Stimulated activated CD4-positive, alpha-beta T cell treated with anti-CD3 and anti-CD28 coated beads, Interleukin-15, amount 100 ng/mL, for 1 hour (primary cell): ENCODE results near the gene CUEDC2.
A peak's percentile ranks its signal among the peaks of the same experiment; 100 is the strongest.
"Not testable (repeated sequence)": the region's sequence is repeated elsewhere in the genome, so short reads cannot be mapped to it uniquely, and the experiment has no call there.

Experiments
- DNase-seq, 2 donors: peaks; one replicate each; pipeline ENCODE4 v3.0.0-alpha.2; 2020; ENCODE audit warnings: low read depth in 1 of 2, low spot score in 1 of 2

Gene CUEDC2

GRCh38 chr10:102454662-102455487 lies 22.5 kb upstream of the CUEDC2 start:
- DNase-seq: not testable (repeated sequence)

- DNase-seq: no peak
These were observed 21.1 kb upstream of the CUEDC2 start for GRCh38 chr10:102453502-102453901.

GRCh38 chr10:102452672-102453340 lies 20.4 kb upstream of the CUEDC2 start:
- no peak for DNase-seq

- no peak for DNase-seq
These were observed 19.0 kb upstream of the CUEDC2 start, which contains the start of gene C10orf95 for GRCh38 chr10:102451105-102451969. Gene C10orf95 (minus strand): TSS chr10:102451543. CDS start chr10:102451093, 450 bp downstream.

DNA sequence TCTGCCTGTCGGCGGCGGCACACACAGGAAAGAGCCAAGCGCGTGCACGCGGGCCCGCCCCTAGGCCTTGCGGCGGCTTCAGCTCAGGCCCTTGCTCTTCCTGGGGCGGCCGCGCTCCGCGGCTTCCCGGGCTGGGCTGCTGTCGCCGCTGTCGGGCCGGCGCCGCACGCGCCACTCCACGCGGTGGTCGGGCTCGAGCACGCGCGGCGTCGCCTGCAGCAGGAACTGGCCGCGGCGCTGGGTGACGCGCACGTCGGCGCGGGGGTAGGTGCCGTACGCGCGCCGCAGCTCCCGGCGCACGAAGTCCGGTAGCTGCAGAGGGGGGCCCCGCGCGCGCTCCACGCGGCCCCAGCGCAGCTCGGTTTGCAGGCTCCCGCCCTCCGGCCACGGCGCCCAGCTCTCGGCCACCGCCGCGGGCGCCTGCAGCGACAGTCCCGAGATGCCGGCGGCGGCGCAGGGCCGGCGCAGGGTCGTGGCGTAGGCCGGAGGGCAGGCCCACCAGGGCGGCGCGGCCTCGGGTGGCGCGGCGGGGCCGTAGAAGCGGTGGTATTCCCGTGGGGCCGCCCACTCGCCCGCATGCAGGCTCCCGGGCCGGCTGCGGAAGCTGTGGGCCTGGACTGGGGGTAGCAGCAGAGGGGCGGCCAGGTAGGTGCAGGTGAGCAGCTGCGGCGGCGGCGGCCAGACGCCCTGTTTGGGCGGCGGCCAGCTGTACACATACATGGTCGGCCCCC lies 18.2 kb upstream of the CUEDC2 start:
- peak; percentile 74 to 85 for DNase-seq

DNA sequence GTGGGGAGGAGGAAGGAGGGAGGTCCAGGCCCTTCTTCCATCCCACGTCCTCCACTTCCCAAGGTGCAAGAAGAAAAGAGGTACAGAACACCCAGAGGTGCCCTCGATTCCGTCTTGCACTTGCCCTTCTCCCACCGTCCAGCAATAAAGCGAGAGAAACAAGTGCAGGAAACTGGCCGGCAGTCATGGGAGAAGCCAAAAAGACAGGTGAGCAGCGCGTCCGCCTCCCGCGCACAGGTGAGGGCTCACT lies 17.7 kb upstream of the CUEDC2 start:
- no peak for DNase-seq

DNA sequence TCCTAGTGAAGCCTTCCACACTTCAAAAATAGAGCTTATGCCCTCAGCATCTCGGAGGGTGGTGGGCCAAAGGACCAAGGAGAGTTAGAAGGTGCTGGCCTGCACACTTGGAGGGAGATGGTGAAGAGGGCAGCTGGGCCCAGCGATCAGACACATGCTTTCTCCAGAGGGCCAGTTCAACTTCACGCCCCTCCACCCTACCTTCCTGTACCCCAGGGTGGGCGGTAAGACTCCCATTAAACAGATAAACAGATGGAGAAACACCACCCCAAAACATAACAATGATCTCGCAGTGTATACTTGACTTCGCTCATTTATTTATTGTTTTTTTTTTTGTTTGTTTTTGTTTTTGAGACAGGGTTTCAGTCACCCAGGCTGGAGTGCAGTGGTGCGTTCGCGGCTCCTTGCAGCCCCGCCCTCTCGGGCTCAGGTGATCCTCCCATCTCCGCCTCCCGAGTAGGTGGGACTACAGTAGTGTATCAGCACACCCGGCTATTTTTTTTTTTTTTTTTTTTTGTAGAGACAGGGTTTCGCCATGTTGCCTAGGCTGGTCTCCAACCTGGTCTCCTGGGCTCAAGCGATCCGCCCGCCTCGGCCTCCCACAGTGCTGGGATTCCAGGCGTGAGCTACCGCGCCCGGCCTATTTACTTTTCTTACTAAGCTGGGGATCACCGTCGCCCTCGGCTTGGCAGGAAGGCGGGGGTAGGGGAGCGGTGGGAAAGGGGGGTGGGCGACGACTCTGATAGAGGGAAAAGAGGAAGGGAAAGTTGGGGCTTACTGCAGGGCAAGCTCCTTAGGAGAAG lies 17.1 kb upstream of the CUEDC2 start:
- peak; percentile 70 to 73 for DNase-seq

DNA sequence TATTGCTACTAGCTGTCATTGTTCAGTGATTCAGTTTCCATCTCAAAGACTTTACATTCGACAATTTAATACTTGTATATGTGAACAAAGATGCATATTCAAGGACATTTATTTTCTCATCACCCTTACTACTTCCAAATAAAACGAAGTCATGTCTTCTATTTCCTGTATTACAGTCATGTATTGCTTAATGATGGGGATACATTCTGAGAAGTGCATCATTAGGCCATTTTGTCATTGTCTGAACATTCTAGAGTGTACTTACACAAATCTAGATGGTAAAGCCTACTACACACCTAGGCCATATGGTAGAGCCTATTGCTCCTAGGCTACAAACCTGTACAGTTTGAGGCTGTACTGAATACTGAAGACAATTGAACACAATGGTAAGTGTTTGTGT lies 12.5 kb upstream of the CUEDC2 start:
- DNase-seq: no peak

DNA sequence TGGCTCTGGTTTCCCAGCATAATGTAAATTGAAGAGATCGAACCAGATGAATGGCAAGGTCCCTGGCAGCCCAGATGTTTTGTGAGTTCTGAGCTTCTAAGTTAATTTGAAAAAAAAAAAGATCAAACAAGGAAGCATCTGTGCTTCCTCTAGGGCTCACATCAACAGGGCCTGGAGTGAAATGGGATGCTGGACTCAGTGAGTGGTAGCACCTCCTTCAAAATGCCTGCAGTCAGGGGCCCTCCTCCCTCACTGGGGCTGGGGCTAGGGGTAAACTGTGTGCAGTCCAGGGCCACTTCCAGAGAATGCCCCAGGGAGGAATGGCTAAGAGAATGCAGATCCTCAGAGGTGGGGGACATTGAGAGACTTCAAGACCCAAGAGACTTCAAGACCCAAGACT lies 6.0 kb upstream of the CUEDC2 start:
- no peak for DNase-seq

DNA sequence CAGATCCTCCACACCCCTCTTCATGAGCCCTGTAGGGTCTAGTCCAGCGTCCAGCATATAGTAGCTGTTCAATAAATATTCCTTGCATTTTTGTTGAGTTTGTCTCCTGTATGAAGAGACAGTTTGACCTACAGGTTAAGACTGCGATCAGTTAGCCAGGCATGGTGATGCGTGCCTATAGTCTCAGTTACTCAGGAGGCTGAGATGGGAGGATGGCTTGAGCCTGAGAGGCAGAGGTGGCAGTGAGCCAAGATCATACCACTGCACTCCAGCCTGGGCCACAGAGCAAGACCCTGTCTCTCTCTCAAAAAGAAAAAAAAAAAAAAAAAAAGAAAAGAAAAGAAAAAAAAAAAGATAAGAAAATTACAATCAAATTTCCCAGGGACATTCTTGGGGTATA lies 5.1 kb upstream of the CUEDC2 start:
- no peak for DNase-seq

DNA sequence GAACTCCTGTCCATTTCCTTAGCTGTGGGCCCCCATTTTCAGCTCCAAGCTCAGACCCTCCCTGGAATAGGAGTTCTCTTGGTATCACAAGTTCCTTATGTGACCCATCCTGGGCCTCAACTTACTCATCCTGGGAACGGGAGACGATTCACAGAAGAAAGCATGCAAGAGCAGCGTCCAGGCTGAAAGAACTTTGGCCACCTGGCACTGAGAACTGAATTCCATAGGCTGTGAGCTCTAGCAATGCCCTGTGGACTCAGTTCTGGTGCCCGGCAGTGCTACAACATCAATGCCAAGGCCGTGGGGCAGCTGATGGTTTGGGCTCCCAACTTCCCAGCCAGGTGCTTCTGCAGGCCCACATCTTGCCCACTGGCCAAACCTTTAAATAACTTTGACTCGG lies 3.9 kb upstream of the CUEDC2 start:
- DNase-seq: no peak

GRCh38 chr10:102435529-102436233 lies 3.3 kb upstream of the CUEDC2 start:
- DNase-seq: no peak

- DNase-seq: no peak
These were observed 2.7 kb upstream of the CUEDC2 start for GRCh38 chr10:102435133-102435497.

DNA sequence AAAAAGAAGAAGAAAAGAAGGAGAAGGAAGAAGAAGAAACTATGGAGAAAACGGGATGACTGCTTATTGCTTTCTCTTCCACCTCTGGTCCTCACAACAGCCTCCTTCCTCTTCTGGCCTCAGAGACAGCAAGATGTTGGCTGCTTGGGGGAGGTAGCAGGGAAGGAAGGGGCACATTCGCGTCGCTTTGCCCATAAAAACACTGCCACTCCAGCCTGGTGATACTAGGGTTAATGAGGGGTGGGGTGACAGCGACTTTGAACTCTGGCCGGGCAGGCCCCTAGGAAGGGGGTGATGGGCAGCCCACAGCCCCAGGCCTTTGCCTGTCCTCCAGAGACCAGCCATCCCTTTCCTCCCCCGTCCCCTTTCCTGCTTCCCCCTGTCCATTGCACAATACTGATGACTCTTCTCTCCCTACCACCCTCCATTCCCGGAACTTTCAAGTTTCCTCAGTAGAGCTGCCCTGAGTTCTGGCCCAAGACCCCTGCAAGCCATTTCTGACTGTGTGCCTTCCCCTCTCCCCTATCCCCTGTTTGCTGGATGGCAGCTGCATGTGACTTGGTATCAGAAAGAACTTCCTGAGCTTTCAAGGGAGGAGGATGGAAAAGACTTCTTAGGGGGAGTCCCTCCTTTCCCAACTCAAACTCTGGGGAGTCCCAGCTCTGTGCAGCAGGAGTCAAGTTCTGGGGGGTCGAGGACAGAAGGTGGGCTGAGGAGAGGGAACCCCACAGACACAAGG lies 2.2 kb upstream of the CUEDC2 start:
- DNase-seq: no peak

GRCh38 chr10:102433619-102434046 lies 1.3 kb upstream of the CUEDC2 start:
- no peak for DNase-seq

GRCh38 chr10:102431452-102432124 lies 786 bp downstream of the CUEDC2 start:
- no peak for DNase-seq

GRCh38 chr10:102429468-102429867 lies 2.9 kb downstream of the CUEDC2 start:
- DNase-seq: no peak

- no peak for DNase-seq
These were observed 5.5 kb downstream of the CUEDC2 start for GRCh38 chr10:102426803-102427287.
